GM21737 (cell line): ENCODE data around the gene COLQ.
A peak's percentile ranks its signal among the peaks of the same experiment; 100 is the strongest.
"Not testable (repeated sequence)": the region's sequence is repeated elsewhere in the genome, so short reads cannot be mapped to it uniquely, and the experiment has no call there.

Source experiments
- ATAC-seq: cut with Tn5 transposase; IDR thresholded peaks from one replicate; pipeline ENCODE4 v1.9.1; 2021; ENCODE audit warnings: mild to moderate bottlenecking, moderate library complexity; ENCODE audit not compliant: unreplicated experiment

The COLQ gene

GRCh38 chr3:15430624-15431023 is 90.9 kb downstream of the COLQ start:
- no peak for ATAC-seq

- no peak for ATAC-seq
Measured at GRCh38 chr3:15429080-15429479, 92.4 kb downstream of the COLQ start.

DNA sequence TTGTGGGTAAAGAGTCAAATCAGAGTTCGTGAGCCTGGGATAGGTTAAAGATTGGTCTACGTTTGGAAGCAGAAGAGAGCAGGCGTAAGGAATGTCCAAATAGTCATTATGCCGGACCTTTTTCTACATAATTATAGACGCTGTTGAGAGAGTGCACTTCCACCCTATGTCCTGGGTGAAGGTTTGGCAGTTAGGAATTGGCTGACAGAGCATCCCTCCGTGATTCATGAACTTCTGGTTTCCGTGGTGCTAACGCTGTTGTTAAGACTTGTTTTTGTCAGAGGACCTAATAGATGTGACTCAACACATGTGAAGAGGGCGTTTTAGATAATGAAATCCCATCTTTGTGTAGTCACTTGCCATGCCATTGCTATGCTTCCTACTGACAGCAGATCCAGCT is 93.0 kb downstream of the COLQ start:
- ATAC-seq: no peak

- ATAC-seq: no peak
Measured at GRCh38 chr3:15427981-15428380, 93.5 kb downstream of the COLQ start.

- peak; percentile 90 for ATAC-seq
Measured at GRCh38 chr3:15427182-15427880, 94.2 kb downstream of the COLQ start, which contains the start of the genes EAF1 and METTL6. EAF1 (plus strand) TSS chr3:15427598; CDS start chr3:15427780, 182 bp downstream. METTL6 (minus strand) TSS chr3:15427544; CDS start chr3:15426511, 1,033 bp downstream.

DNA sequence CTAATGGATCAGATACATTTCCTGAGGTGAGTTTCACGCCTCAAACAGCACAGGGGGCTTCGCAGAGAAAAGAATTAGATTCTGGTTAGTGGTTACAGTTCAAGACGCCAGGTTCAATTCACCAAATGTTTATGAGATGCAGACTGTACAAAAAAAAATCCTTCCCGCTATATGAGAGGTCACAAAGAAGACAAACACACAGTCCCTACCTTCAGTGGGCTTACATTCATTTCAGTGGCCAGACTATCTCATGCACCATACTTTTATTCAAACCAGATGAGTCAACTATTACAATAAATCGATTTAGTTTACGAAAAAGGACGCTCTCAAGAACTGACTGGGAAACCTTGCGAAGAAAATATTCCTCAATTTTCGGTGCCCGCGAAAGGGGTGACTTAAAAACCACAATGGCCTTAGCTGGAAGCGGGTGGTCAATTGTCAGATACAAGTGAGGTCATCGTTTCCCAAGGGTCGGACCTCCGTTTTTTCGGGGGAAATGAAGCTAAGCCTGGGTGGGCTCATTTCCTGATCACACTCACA is 94.9 kb downstream of the COLQ start:
- ATAC-seq: no peak

- ATAC-seq: no peak
Measured at GRCh38 chr3:15420871-15421270, 100.6 kb downstream of the COLQ start.

GRCh38 chr3:15410966-15411365 is 110.5 kb downstream of the COLQ start:
- not testable (repeated sequence) for ATAC-seq

DNA sequence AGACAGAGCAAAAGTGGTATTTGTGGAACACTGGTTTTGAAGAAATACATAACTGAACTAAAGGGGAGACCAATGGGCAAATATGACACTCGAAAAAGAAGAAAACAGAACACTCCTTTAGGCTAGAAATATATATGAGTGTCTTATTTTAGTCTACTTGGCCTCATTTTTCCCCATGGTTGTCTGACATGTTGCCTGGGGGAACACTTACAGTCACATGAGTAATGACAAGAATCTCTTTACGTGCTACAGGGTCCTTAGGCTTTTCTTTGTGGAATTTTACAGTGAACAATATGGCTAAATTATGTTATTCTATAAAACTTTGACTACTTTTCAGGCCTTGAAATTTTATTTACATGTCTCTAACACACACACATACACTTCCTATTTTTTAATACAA is 111.7 kb downstream of the COLQ start:
- ATAC-seq: no peak

DNA sequence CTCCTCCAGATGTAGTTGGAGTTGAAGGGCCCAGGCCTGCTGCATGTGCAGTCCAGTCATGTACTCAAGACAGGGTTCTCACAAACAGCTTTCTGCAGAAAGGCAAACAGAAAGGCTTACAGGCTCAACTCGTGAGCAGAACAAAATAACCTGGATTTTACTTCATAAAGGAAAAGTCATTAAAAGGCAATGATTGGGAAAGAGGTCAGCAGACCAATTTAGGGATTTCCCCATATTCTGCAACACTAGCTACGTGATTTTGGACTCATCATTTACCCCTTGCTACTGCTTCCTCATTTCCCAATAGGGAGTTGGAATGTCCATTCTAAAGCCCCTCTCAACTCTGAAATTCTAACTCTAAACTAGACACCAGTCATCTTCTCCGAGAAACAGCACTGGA is 112.3 kb downstream of the COLQ start:
- no peak for ATAC-seq

DNA sequence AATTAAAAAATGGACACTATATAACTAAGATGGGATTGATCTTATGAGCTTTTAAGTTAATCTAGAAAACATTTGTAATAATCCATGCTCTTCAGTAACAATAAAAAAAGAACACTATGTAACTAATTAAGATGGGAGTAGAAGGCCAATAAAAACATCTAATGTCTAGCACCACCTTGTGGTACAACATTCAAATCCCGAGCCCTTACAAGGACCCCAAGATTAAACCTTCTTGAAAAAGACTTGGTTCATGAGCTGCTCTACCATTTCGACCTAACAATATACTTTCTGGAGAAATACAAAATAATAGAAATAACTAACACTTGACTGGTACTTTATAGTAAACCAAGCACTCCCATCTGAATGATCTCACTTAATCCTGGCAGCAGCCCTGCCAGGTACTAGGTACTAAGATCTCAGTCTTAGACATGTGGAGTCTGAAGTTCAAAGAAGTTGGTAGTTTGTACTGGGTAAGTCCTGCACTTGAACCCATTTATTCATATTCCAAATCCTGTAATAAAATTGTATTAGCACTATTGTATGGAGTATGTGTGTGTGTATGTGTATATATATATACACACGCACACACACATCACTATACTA is 116.0 kb downstream of the COLQ start:
- ATAC-seq: no peak

DNA sequence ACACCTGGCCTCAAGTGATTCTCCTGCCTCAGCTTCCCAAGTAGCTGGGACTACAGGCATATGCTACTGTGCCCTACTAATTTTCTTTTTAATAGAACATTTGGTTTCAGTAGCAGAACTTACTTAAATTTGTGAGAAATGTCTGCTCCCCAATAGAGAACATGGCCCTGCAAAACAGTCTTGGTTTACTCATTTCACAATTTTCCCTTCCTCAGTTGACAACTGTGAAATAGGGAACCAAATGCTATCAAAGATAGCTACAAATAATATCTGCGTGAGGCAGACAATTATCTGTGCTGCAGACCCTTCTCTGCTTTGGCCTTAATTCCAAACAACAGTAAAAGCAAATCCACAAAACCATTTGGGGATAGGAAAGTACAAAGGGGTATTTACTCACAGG is 116.7 kb downstream of the COLQ start:
- ATAC-seq: no peak

- no peak for ATAC-seq
Measured at GRCh38 chr3:15403965-15404364, 117.5 kb downstream of the COLQ start.

GRCh38 chr3:15403495-15403894 is 118.0 kb downstream of the COLQ start:
- ATAC-seq: no peak

DNA sequence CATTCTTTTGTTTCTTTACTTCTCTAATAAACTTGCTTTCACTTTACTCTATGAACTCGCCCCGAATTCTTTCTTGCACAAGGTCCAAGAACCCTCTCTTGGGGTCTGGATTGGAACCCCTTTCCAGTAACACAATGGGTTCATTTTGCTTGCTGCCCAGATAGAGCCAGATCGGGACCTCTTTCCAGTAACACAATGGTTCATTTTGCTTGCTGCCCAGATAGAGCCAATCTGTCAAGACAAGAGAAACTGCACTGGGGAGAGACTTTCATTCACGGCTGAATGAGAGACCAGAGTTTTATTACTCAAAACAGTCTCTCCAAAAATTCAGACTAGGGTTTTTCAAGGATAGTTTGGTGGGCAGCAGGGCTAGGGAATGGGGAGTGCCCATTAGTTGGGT is 119.6 kb downstream of the COLQ start:
- no peak for ATAC-seq
